Parathyroid adenoma (tissue), 2 donors: ENCODE data around the gene ANAPC1.

ENCODE experiments used
- H2AFZ ChIP-seq: fragments of 300-600 bp; sonication (generic); one replicate; pipeline ENCODE4 v1.7.0; 2017; ENCODE audit warnings: antibody characterized with exemption, mild to moderate bottlenecking
- H3K27ac ChIP-seq: fragments of 300-600 bp; sonication (generic); one replicate; pipeline ENCODE4 v1.7.0; 2017
- H3K27me3 ChIP-seq: fragments of 300-600 bp; sonication (generic); one replicate; pipeline ENCODE4 v1.7.0; 2017; ENCODE audit warnings: low read length; ENCODE audit not compliant: control insufficient read depth, insufficient read depth
- H3K36me3 ChIP-seq: fragments of 300-600 bp; sonication (generic); one replicate; pipeline ENCODE4 v1.7.0; 2017; ENCODE audit warnings: low read length; ENCODE audit not compliant: control insufficient read depth, insufficient read depth
- H3K4me1 ChIP-seq: fragments of 300-600 bp; sonication (generic); one replicate; pipeline ENCODE4 v1.7.0; 2017; ENCODE audit warnings: control low read depth
- H3K4me2 ChIP-seq: fragments of 300-600 bp; sonication (generic); one replicate; pipeline ENCODE4 v1.7.0; 2017; ENCODE audit warnings: low read length
- H3K4me3 ChIP-seq: fragments of 300-600 bp; sonication (generic); one replicate; pipeline ENCODE4 v1.7.0; 2017; ENCODE audit warnings: low read depth, low read length
- H3K79me2 ChIP-seq: fragments of 300-600 bp; sonication (generic); one replicate; pipeline ENCODE4 v1.7.0; 2017; ENCODE audit warnings: control low read depth
- H3K9ac ChIP-seq: fragments of 300-600 bp; sonication (generic); one replicate; pipeline ENCODE4 v1.7.0; 2017; ENCODE audit warnings: mild to moderate bottlenecking
- H3K9me3 ChIP-seq: fragments of 300-600 bp; sonication (generic); one replicate; pipeline ENCODE4 v1.7.0; 2017; ENCODE audit warnings: low read length; ENCODE audit not compliant: control insufficient read depth
- CTCF ChIP-seq: fragments of 300-600 bp; sonication (generic); IDR thresholded peaks from one replicate; pipeline ENCODE4 v1.7.0; 2017; ENCODE audit warnings: antibody characterized with exemption, mild to moderate bottlenecking
- donor health status: primary hyperparathyroidism.

Gene ANAPC1

GRCh38 chr2:111898703-111899514 lies 14.9 kb upstream of the ANAPC1 start:
- Histone ChIP-seq H3K4me1 (peaks cover 8% of the 10 kb centered on the region), H3K27me3 (no peaks in the 10 kb centered on the region), H3K4me2 (peak overlapping the region; percentile 95), H3K9me3 (no peaks in the 10 kb centered on the region), H3K4me3 (peak overlapping the region; percentile 86), H3K9ac (peak overlapping the region; percentile 96), H3K27ac (peak overlapping the region; percentile 58), H3K36me3 (no peaks in the 10 kb centered on the region), H2AFZ (peak overlapping the region; percentile 99), H3K79me2 (peaks cover 3% of the 10 kb centered on the region)
- TF ChIP-seq CTCF: no peak

- H3K4me1 ChIP-seq: peaks cover 8% of the 10 kb centered on the region
- H3K36me3 ChIP-seq: no peaks in the 10 kb centered on the region
- peak; percentile 82 for TF ChIP-seq CTCF
These were observed 14.1 kb upstream of the ANAPC1 start, which contains the start of gene MERTK for GRCh38 chr2:111897924-111898702. Gene MERTK (plus strand): TSS chr2:111898607. CDS start chr2:111898736, 129 bp downstream.

GRCh38 chr2:111897630-111897923 lies 13.6 kb upstream of the ANAPC1 start:
- no peak overlapping the region for H3K9ac ChIP-seq
- peak overlapping the region; percentile 86 for H3K4me3 ChIP-seq
- H2AFZ ChIP-seq: peak overlapping the region; percentile 99
- peaks cover 8% of the 10 kb centered on the region for H3K4me1 ChIP-seq
- H3K27ac ChIP-seq: peak overlapping the region; percentile 76
- no peaks in the 10 kb centered on the region for H3K9me3 ChIP-seq
- peaks cover 3% of the 10 kb centered on the region for H3K79me2 ChIP-seq
- no peaks in the 10 kb centered on the region for H3K27me3 ChIP-seq
- H3K36me3 ChIP-seq: no peaks in the 10 kb centered on the region
- peak overlapping the region; percentile 63 for H3K4me2 ChIP-seq
- no peak for TF ChIP-seq CTCF

More at GRCh38 chr2:111897924-111898702, 14.1 kb upstream of the ANAPC1 start, which contains the start of gene MERTK:
- H3K4me2 ChIP-seq: peak within 1 kb of the TSS; percentile 95
- H3K9ac ChIP-seq: peak within 1 kb of the TSS; percentile 96
- no peaks in the 10 kb centered on the region for H3K9me3 ChIP-seq
- H2AFZ ChIP-seq: peak within 1 kb of the TSS; percentile 99
- peaks cover 3% of the 10 kb centered on the region for H3K79me2 ChIP-seq
- no peaks in the 10 kb centered on the region for H3K27me3 ChIP-seq
- peak within 1 kb of the TSS; percentile 76 for H3K27ac ChIP-seq
- peak within 1 kb of the TSS; percentile 86 for H3K4me3 ChIP-seq

- no peak overlapping the region for H3K27ac ChIP-seq
- no peak overlapping the region for H3K9ac ChIP-seq
- no peak overlapping the region for H2AFZ ChIP-seq
- peaks cover 8% of the 10 kb centered on the region for H3K4me1 ChIP-seq
- H3K79me2 ChIP-seq: peaks cover 3% of the 10 kb centered on the region
- H3K4me2 ChIP-seq: no peak overlapping the region
- H3K36me3 ChIP-seq: no peaks in the 10 kb centered on the region
- no peak overlapping the region for H3K4me3 ChIP-seq
- H3K27me3 ChIP-seq: no peaks in the 10 kb centered on the region
- TF ChIP-seq CTCF: no peak
- no peaks in the 10 kb centered on the region for H3K9me3 ChIP-seq
These were observed 12.6 kb upstream of the ANAPC1 start for GRCh38 chr2:111896576-111896975.
